Stimulated activated CD8-positive, alpha-beta memory T cell treated with anti-CD3 and anti-CD28 coated beads, Interleukin-4, amount 100 ng/mL, for 4 hours (primary cell): Measurements from ENCODE around the gene FN1.
A peak's percentile ranks its signal among the peaks of the same experiment; 100 is the strongest.

Experiments
- DNase-seq, 2 donors: peaks; one replicate each; pipeline ENCODE4 v3.0.0-alpha.2; 2020; ENCODE audit warnings: low read depth in 2 of 2, low spot score in 1 of 2

The FN1 gene

GRCh38 chr2:215435870-215436704 lies at the start of gene FN1:
TSS of gene FN1 (minus strand) at chr2:215436068. CDS start at chr2:215435802, 266 bp downstream.
- peak; percentile 31 for DNase-seq

- no peak for DNase-seq
Measured at GRCh38 chr2:215485032-215485431, 49.2 kb upstream of the FN1 start.

GRCh38 chr2:215484570-215484969 lies 48.7 kb upstream of the FN1 start:
- DNase-seq: no peak

- DNase-seq: no peak
Measured at GRCh38 chr2:215483431-215483830, 47.6 kb upstream of the FN1 start.

GRCh38 chr2:215479536-215480240 lies 43.8 kb upstream of the FN1 start:
- DNase-seq: no peak

GRCh38 chr2:215479121-215479520 lies 43.3 kb upstream of the FN1 start:
- no peak for DNase-seq

GRCh38 chr2:215476424-215476823 lies 40.6 kb upstream of the FN1 start:
- no peak for DNase-seq

- DNase-seq: no peak
Measured at GRCh38 chr2:215466097-215466909, 30.4 kb upstream of the FN1 start.

GRCh38 chr2:215465256-215465655 lies 29.4 kb upstream of the FN1 start:
- no peak for DNase-seq

- DNase-seq: no peak
Measured at GRCh38 chr2:215461836-215462532, 26.1 kb upstream of the FN1 start.

- no peak for DNase-seq
Measured at GRCh38 chr2:215460682-215461382, 25.0 kb upstream of the FN1 start.

GRCh38 chr2:215455958-215456357 lies 20.1 kb upstream of the FN1 start:
- DNase-seq: no peak

GRCh38 chr2:215454519-215455246 lies 18.8 kb upstream of the FN1 start:
- no peak for DNase-seq

- no peak for DNase-seq
Measured at GRCh38 chr2:215452725-215453124, 16.9 kb upstream of the FN1 start.

GRCh38 chr2:215451012-215451756 lies 15.3 kb upstream of the FN1 start:
- no peak for DNase-seq

GRCh38 chr2:215450188-215451011 lies 14.5 kb upstream of the FN1 start:
- DNase-seq: no peak

GRCh38 chr2:215447673-215448081 lies 11.8 kb upstream of the FN1 start:
- DNase-seq: no peak

- DNase-seq: no peak
Measured at GRCh38 chr2:215447056-215447455, 11.2 kb upstream of the FN1 start.
